OCI-LY1 (cell line): Measurements from ENCODE around the gene ANKS6.

Experiments
- H2AFZ ChIP-seq: fragments of 200-600 bp; sonication (generic), shearing (Covaris generic); 2 replicates; pipeline ENCODE4 v1.6.0; 2014; ENCODE audit warnings: antibody characterized with exemption, mild to moderate bottlenecking, low read length
- H3F3A ChIP-seq: fragments of 200-600 bp; sonication (generic), shearing (Covaris generic); 2 replicates; pipeline ENCODE4 v1.6.0; 2014; ENCODE audit warnings: mild to moderate bottlenecking, antibody characterized with exemption, low read length, moderate library complexity; ENCODE audit not compliant: insufficient read depth
- H3K27ac ChIP-seq: fragments of 200-600 bp; sonication (generic); 2 replicates; pipeline ENCODE4 v1.5.1; 2014; ENCODE audit warnings: low read length, mixed run types, mild to moderate bottlenecking, low read depth; ENCODE audit not compliant: poor library complexity, severe bottlenecking
- H3K27me3 ChIP-seq: fragments of 200-600 bp; sonication (generic); 2 replicates; pipeline ENCODE4 v1.6.0; 2014; ENCODE audit warnings: antibody characterized with exemption, mild to moderate bottlenecking, low read length, moderate library complexity; ENCODE audit not compliant: insufficient read depth
- H3K36me3 ChIP-seq: fragments of 200-600 bp; sonication (generic); 2 replicates; pipeline ENCODE4 v1.6.1; 2014; ENCODE audit warnings: mild to moderate bottlenecking, antibody characterized with exemption, low read length, moderate library complexity, mixed read lengths; ENCODE audit not compliant: insufficient read depth
- H3K4me1 ChIP-seq: fragments of 200-600 bp; sonication (generic); 2 replicates; pipeline ENCODE4 v1.5.1; 2014; ENCODE audit warnings: mild to moderate bottlenecking, low read length, moderate library complexity; ENCODE audit not compliant: insufficient read depth, severe bottlenecking
- H3K4me2 ChIP-seq: fragments of 200-600 bp; sonication (generic), shearing (Covaris generic); 2 replicates; pipeline ENCODE4 v1.6.1; 2014; ENCODE audit warnings: low read length
- H3K4me3 ChIP-seq: fragments of 200-600 bp; sonication (generic); 2 replicates; pipeline ENCODE4 v1.5.1; 2014; ENCODE audit warnings: low read length, low read depth, mild to moderate bottlenecking, mixed read lengths; ENCODE audit not compliant: poor library complexity, severe bottlenecking
- H3K79me2 ChIP-seq: fragments of 200-600 bp; shearing (Covaris generic); 2 replicates; pipeline ENCODE4 v1.6.1; 2016; ENCODE audit warnings: mixed run types, low read length, mixed read lengths; ENCODE audit not compliant: insufficient read depth
- H3K9ac ChIP-seq: fragments of 200-600 bp; sonication (generic), shearing (Covaris generic); 2 replicates; pipeline ENCODE4 v1.6.1; 2014; ENCODE audit warnings: mild to moderate bottlenecking, low read length, mixed read lengths
- H3K9me2 ChIP-seq: fragments of 200-600 bp; sonication (generic), shearing (Covaris generic); 2 replicates; pipeline ENCODE4 v1.6.1; 2014; ENCODE audit warnings: low read depth, mild to moderate bottlenecking, low read length, mixed read lengths
- H3K9me3 ChIP-seq: fragments of 200-600 bp; shearing (Covaris generic); 2 replicates; pipeline ENCODE4 v1.6.1; 2014; ENCODE audit warnings: low read length, mixed read lengths
- H4K20me1 ChIP-seq: fragments of 200-600 bp; sonication (generic), shearing (Covaris generic); 2 replicates; pipeline ENCODE4 v1.6.0; 2016; ENCODE audit warnings: mild to moderate bottlenecking, low read length; ENCODE audit not compliant: insufficient read depth
- EZH2 ChIP-seq: fragments of 200-600 bp; sonication (generic), shearing (Covaris generic); IDR thresholded peaks from 2 replicates; pipeline ENCODE4 v1.8.0; 2017; ENCODE audit warnings: borderline replicate concordance, mixed run types, mild to moderate bottlenecking, antibody characterized with exemption, low read length, moderate library complexity, mixed read lengths
- TF ChIP-seq, protein P1 (sequence below): fragments of 200-600 bp; sonication (generic), shearing (Covaris generic); IDR thresholded peaks from 2 replicates; pipeline ENCODE4 v1.5.1; 2017; ENCODE audit warnings: mild to moderate bottlenecking, antibody characterized with exemption, low read length, moderate library complexity, mixed read lengths

Gene ANKS6

DNA sequence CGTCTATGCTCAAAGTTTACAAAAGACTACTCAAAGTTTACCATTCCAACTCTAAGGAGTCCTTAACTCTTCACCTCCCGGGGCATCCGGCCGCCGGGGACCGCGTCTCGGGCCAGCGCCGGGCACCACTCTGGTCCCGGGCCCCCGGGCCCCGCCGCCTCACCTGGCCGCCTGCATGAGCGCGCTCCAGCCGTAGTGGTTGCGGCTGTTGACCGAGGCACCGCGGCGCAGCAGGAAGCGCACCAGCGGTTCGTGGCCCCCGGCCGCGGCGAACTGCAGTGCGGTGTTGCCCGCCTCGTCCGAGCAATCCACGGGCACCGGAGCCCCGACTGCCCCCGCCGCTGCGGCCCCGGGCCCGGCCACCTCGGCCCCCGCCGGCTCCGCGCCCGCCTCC, 388 bp downstream of the ANKS6 start:
- no peak overlapping the region for H2AFZ ChIP-seq
- H3K4me3 ChIP-seq = peak overlapping the region; percentile 68
- peak overlapping the region; percentile 66 for H3K9ac ChIP-seq
- H3K9me2 ChIP-seq = no peaks in the 10 kb centered on the region
- no peaks in the 10 kb centered on the region; the same call in 1 of the 2 replicates for H3K36me3 ChIP-seq
- no peaks in the 10 kb centered on the region for H3K79me2 ChIP-seq
- H3K4me1 ChIP-seq = peaks cover 19% of the 10 kb centered on the region
- H3K27me3 ChIP-seq = peaks cover 5% of the 10 kb centered on the region; the same call in 1 of the 2 replicates
- H3K27ac ChIP-seq = no peak overlapping the region
- H3F3A ChIP-seq = no peaks in the 10 kb centered on the region
- H3K4me2 ChIP-seq = peak overlapping the region; percentile 84
- TF ChIP-seq, protein P1, sequence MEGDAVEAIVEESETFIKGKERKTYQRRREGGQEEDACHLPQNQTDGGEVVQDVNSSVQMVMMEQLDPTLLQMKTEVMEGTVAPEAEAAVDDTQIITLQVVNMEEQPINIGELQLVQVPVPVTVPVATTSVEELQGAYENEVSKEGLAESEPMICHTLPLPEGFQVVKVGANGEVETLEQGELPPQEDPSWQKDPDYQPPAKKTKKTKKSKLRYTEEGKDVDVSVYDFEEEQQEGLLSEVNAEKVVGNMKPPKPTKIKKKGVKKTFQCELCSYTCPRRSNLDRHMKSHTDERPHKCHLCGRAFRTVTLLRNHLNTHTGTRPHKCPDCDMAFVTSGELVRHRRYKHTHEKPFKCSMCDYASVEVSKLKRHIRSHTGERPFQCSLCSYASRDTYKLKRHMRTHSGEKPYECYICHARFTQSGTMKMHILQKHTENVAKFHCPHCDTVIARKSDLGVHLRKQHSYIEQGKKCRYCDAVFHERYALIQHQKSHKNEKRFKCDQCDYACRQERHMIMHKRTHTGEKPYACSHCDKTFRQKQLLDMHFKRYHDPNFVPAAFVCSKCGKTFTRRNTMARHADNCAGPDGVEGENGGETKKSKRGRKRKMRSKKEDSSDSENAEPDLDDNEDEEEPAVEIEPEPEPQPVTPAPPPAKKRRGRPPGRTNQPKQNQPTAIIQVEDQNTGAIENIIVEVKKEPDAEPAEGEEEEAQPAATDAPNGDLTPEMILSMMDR = no peak
- TF ChIP-seq EZH2 = no peak
- H4K20me1 ChIP-seq = no peaks in the 10 kb centered on the region
- 0 out of 2 replicates have a peak, but pooled peaks cover 3% of the 10 kb centered on the region for H3K9me3 ChIP-seq

GRCh38 chr9:98795295-98795955, 930 bp downstream of the ANKS6 start:
- H3K4me1 ChIP-seq = peaks cover 19% of the 10 kb centered on the region
- 0 out of 2 replicates have a peak, but pooled peaks cover 3% of the 10 kb centered on the region for H3K9me3 ChIP-seq
- H3K9ac ChIP-seq = peak overlapping the region; percentile 66
- H3K4me3 ChIP-seq = peak overlapping the region; percentile 68
- no peaks in the 10 kb centered on the region for H4K20me1 ChIP-seq
- no peaks in the 10 kb centered on the region for H3K9me2 ChIP-seq
- H3K27ac ChIP-seq = no peak overlapping the region
- H3K27me3 ChIP-seq = peaks cover 5% of the 10 kb centered on the region; the same call in 1 of the 2 replicates
- H2AFZ ChIP-seq = no peak overlapping the region
- TF ChIP-seq EZH2 = no peak
- TF ChIP-seq, protein P1 = no peak
- H3F3A ChIP-seq = no peaks in the 10 kb centered on the region
- no peaks in the 10 kb centered on the region for H3K79me2 ChIP-seq
- H3K4me2 ChIP-seq = peak overlapping the region; percentile 84
- H3K36me3 ChIP-seq = no peaks in the 10 kb centered on the region; the same call in 1 of the 2 replicates

DNA sequence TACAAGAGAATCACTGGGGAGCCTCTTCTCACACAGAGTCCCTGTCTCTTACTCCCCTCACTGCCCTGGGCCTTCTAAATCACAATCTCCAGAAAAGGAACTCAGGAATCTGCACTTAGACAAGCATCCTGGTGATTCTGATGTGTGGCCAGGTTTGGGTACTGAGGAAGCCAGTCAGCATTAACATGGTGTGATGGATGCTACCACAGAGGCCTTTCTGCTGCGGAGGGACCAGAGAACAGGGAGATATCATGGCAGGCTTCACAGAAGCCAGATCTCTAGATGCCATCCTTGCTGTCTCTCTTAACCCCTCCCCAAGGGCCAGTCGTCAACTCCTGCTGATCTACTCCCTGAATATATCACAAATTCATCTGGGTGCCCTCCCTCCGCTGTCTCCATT, 1.6 kb downstream of the ANKS6 start:
- Histone ChIP-seq H3K4me1 (peaks cover 19% of the 10 kb centered on the region), H3K27ac (no peak overlapping the region), H3K9me2 (no peaks in the 10 kb centered on the region), H3F3A (no peaks in the 10 kb centered on the region), H3K4me2 (peak overlapping the region; percentile 84; the same call in 1 of the 2 replicates), H2AFZ (no peak overlapping the region), H4K20me1 (no peaks in the 10 kb centered on the region), H3K79me2 (no peaks in the 10 kb centered on the region), H3K9me3 (0 out of 2 replicates have a peak, but pooled peaks cover 3% of the 10 kb centered on the region), H3K4me3 (peak overlapping the region; percentile 68), H3K27me3 (peaks cover 5% of the 10 kb centered on the region; the same call in 1 of the 2 replicates), H3K9ac (no peak overlapping the region), H3K36me3 (peaks cover 4% of the 10 kb centered on the region)
- no peak for TF ChIP-seq EZH2
- TF ChIP-seq, protein P1 = no peak
